HuH-7.5 (cell line): ENCODE measurements around the gene TBC1D16.

Source experiments
- DNase-seq: peaks from one replicate; pipeline ENCODE4 v3.0.0; 2011; ENCODE audit warnings: low spot score

Gene TBC1D16

GRCh38 chr17:79926605-79927135 is 109.0 kb downstream of the TBC1D16 start:
- no peak for DNase-seq

- DNase-seq = peak; percentile 72
Observed at GRCh38 chr17:79926142-79926604, 109.5 kb downstream of the TBC1D16 start.

- DNase-seq = no peak
Observed at GRCh38 chr17:79925242-79925957, 110.3 kb downstream of the TBC1D16 start.

GRCh38 chr17:79924639-79924976 is 111.1 kb downstream of the TBC1D16 start:
- DNase-seq = no peak

GRCh38 chr17:79923974-79924638 is 111.6 kb downstream of the TBC1D16 start:
- peak; percentile 84 for DNase-seq

GRCh38 chr17:79922798-79923197 is 112.9 kb downstream of the TBC1D16 start:
- no peak for DNase-seq

GRCh38 chr17:79922116-79922601 is 113.5 kb downstream of the TBC1D16 start:
- DNase-seq = no peak

GRCh38 chr17:79921411-79922115 is 114.1 kb downstream of the TBC1D16 start:
- no peak for DNase-seq

- DNase-seq = no peak
Observed at GRCh38 chr17:79920751-79921410, 114.8 kb downstream of the TBC1D16 start.

- no peak for DNase-seq
Observed at GRCh38 chr17:79919862-79920720, 115.6 kb downstream of the TBC1D16 start.

- DNase-seq = no peak
Observed at GRCh38 chr17:79919164-79919585, 116.5 kb downstream of the TBC1D16 start.

GRCh38 chr17:79918581-79919163 is 117.0 kb downstream of the TBC1D16 start:
- DNase-seq = no peak

- no peak for DNase-seq
Observed at GRCh38 chr17:79917902-79918484, 117.7 kb downstream of the TBC1D16 start.

- no peak for DNase-seq
Observed at GRCh38 chr17:79916991-79917901, 118.4 kb downstream of the TBC1D16 start.

- no peak for DNase-seq
Observed at GRCh38 chr17:79916506-79916905, 119.2 kb downstream of the TBC1D16 start.

GRCh38 chr17:79915850-79916430 is 119.7 kb downstream of the TBC1D16 start:
- DNase-seq = peak; percentile 81

- no peak for DNase-seq
Observed at GRCh38 chr17:79914813-79915740, 120.6 kb downstream of the TBC1D16 start.
